Astrocyte of the spinal cord (primary cell): ENCODE measurements around the gene SULT4A1.
A peak's percentile ranks its signal among the peaks of the same experiment; 100 is the strongest.

ENCODE experiments used
- DNase-seq: peaks from one replicate; pipeline ENCODE4 v3.0.0; 2011; ENCODE audit warnings: low read depth, low spot score
- H3K4me3 ChIP-seq: 2 replicates; pipeline ENCODE4 v1.5.1; 2011; ENCODE audit warnings: low read depth, mild to moderate bottlenecking, low read length, moderate library complexity
- CTCF ChIP-seq: IDR thresholded peaks from 2 replicates; pipeline ENCODE4 v1.5.1; 2012; ENCODE audit warnings: low read depth, mild to moderate bottlenecking, low read length, inconsistent platforms
- in situ Hi-C: cut with HindIII; loops from 2 replicates; pipeline ENCODE4 v1.10.0; 2017; ENCODE audit warnings: low sequenced_read_pairs

The SULT4A1 gene

GRCh38 chr22:43892183-43892894, 30.0 kb upstream of the SULT4A1 start:
- DNase-seq: no peak
- in situ Hi-C loops: no loop called here
- H3K4me3 ChIP-seq: no peak overlapping the region
- no peak for TF ChIP-seq CTCF

GRCh38 chr22:43891360-43892182, 29.3 kb upstream of the SULT4A1 start, which contains the start of gene PNPLA5:
Gene PNPLA5 (minus strand): TSS chr22:43892013. CDS start chr22:43891880, 133 bp downstream.
- no peak for TF ChIP-seq CTCF
- in situ Hi-C loops: no loop called here
- H3K4me3 ChIP-seq: no peak within 1 kb of the TSS

GRCh38 chr22:43890901-43891331, 28.6 kb upstream of the SULT4A1 start:
- in situ Hi-C loops: no loop called here
- TF ChIP-seq CTCF: no peak
- no peak for DNase-seq
- no peak overlapping the region for H3K4me3 ChIP-seq

More at GRCh38 chr22:43891360-43892182, 29.3 kb upstream of the SULT4A1 start, which contains the start of gene PNPLA5:
- no peak for DNase-seq

GRCh38 chr22:43889860-43890253, 27.5 kb upstream of the SULT4A1 start:
- DNase-seq: peak; percentile 19

GRCh38 chr22:43889201-43889859, 27.0 kb upstream of the SULT4A1 start:
- no peak overlapping the region for H3K4me3 ChIP-seq
- in situ Hi-C loops: no loop called here
- DNase-seq: no peak
- TF ChIP-seq CTCF: no peak

More at GRCh38 chr22:43889860-43890253, 27.5 kb upstream of the SULT4A1 start:
- in situ Hi-C loops: no loop called here
- H3K4me3 ChIP-seq: no peak overlapping the region
- peak; percentile 33 for TF ChIP-seq CTCF

- no peak for DNase-seq
- H3K4me3 ChIP-seq: no peak overlapping the region
- in situ Hi-C loops: no loop called here
- no peak for TF ChIP-seq CTCF
These were observed 26.4 kb upstream of the SULT4A1 start for GRCh38 chr22:43888740-43889139.
